MCF 10A (cell line): ENCODE results near the gene RIBC2. TPM values are rescaled to one million over a fixed set of nuclear protein-coding genes. Genes with fewer than 3 reads are reported as not detected.

Experiments used
- BruUV-seq: library from RNA; stranded (reverse); fragments of 400-500 nt; replicated peaks from 2 replicates; lab custom pipeline; 2021; lab: Mats Ljungman, UMichigan
- CTCF ChIA-PET: fragments of 300-600 bp; sonication (Branson Sonifier 250); formaldehyde crosslinking; extraction: SDS; loops from one replicate; lab custom pipeline; 2021; ENCODE audit warnings: antibody characterized with exemption, inconsistent platforms; lab: Yijun Ruan, JAX
- POLR2A ChIA-PET: fragments of 300-600, 350-650 bp; sonication (Branson Sonifier 250); formaldehyde crosslinking; extraction: SDS; loops from one replicate; lab custom pipeline; 2020; ENCODE audit warnings: antibody characterized with exemption, inconsistent platforms; lab: Yijun Ruan, JAX
- DNase-seq: peaks from one replicate; pipeline ENCODE4 v3.0.0-alpha.2; 2018; ENCODE audit not compliant: unreplicated experiment
- H3K27ac Mint-ChIP-seq: one replicate; pipeline ENCODE4 v1.8.0; 2022; ENCODE audit warnings: mild to moderate bottlenecking, low read depth, mixed read lengths; ENCODE audit not compliant: unreplicated experiment
- H3K27me3 Mint-ChIP-seq: one replicate; pipeline ENCODE4 v1.8.0; 2022; ENCODE audit warnings: mixed read lengths; ENCODE audit not compliant: insufficient read depth, unreplicated experiment
- H3K36me3 Mint-ChIP-seq: one replicate; pipeline ENCODE4 v1.8.0; 2022; ENCODE audit warnings: mild to moderate bottlenecking, moderate library complexity, mixed read lengths; ENCODE audit not compliant: insufficient read depth, unreplicated experiment
- H3K4me1 Mint-ChIP-seq: one replicate; pipeline ENCODE4 v1.8.0; 2022; ENCODE audit warnings: mixed read lengths; ENCODE audit not compliant: insufficient read depth, unreplicated experiment
- H3K4me3 Mint-ChIP-seq: one replicate; pipeline ENCODE4 v1.8.0; 2022; ENCODE audit warnings: mild to moderate bottlenecking, moderate library complexity, mixed read lengths; ENCODE audit not compliant: unreplicated experiment
- H3K9me3 Mint-ChIP-seq: one replicate; pipeline ENCODE4 v1.8.0; 2022; ENCODE audit warnings: mixed read lengths; ENCODE audit not compliant: unreplicated experiment
- intact Hi-C: fragments of 100-400 bp; cut with micrococcal nuclease; formaldehyde crosslinking; loops from 2 replicates; pipeline ENCODE4 v1.14.1; 2022
- total RNA-seq: library from RNA; stranded (reverse); gene quantifications from 2 replicates; pipeline ENCODE4 v1.2.3, GENCODE V29; 2022
- TF ChIP-seq, protein P1 (sequence below): fragments of 200-600 bp; IDR thresholded peaks from one replicate; pipeline ENCODE4 v1.8.0; 2022; ENCODE audit warnings: antibody characterized with exemption, mild to moderate bottlenecking; ENCODE audit not compliant: unreplicated experiment

RIBC2 gene
- total RNA-seq, 1 experiment from 2014 or later: 0.26 TPM

DNA sequence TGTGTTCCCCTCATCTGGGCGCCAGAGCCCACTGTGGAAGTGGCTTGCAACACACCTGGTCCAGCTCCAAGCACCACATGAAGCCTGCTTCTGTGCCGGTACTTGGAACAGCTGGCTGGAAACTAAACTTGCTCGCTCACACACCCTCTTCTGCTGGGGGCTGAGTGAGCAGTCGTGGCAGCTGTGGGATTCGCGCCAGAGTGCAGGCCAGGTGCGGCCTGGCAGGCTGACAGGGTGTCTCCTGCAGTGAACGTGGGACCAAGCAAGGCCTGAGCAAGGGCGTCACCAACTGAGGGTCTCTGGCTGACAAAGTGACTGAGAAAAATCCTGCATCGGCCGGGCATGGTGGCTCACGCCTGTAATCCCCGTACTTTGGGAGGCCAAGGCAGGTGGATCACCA, 15.3 kb upstream of the RIBC2 start:
- BruUV-seq: no TSS peak
- H3K9me3 Mint-ChIP-seq: no peaks in the 10 kb centered on the region
- no peak for DNase-seq

DNA sequence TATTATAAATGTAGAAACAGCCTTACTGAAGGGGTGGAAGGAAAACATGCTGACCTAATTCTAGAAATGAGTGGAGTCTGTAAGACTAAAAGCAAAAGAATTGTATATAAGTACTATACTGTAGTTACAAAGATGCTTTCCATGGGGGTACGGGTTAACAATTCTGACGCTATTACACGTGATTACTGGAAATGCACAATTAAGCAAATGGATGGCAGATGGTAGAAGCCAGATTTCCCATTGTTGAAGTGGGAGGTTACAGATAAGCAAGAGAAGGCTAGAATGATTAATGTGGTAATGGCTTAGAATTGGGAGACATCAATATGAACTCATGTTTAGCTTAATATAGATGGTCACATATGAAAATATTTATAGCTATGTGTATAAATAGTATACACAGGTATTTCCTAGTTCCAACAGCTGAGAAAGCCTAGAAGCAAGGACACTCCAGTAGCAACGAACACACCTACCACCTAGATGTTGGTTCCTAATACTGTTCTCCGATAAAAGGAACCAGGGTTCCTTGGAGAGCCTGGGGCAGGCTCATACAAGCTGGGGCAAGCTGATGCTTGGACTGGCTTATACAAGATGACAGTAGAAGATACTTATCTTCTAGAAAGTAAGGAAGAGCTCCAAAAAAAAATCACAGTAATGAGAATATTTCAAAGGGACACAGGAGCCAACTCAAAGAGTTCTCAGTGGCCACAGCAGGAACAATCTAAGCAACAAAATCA, 13.6 kb upstream of the RIBC2 start:
- ChIA-PET CTCF (interaction anchor here (0.6 to 1.2 kb wide), 3 partner anchors 41 to 858 kb away, joined by 3 read pairs; no protein-coding TSS in a partner anchor), POLR2A (no interaction called here)
- Mint-ChIP-seq H3K27me3 (no peaks in the 10 kb centered on the region), H3K4me1 (no peaks in the 10 kb centered on the region), H3K27ac (no peak overlapping the region), H3K36me3 (no peaks in the 10 kb centered on the region), H3K4me3 (no peak overlapping the region), H3K9me3 (no peaks in the 10 kb centered on the region)
- no peak for DNase-seq
- TF ChIP-seq, protein P1, sequence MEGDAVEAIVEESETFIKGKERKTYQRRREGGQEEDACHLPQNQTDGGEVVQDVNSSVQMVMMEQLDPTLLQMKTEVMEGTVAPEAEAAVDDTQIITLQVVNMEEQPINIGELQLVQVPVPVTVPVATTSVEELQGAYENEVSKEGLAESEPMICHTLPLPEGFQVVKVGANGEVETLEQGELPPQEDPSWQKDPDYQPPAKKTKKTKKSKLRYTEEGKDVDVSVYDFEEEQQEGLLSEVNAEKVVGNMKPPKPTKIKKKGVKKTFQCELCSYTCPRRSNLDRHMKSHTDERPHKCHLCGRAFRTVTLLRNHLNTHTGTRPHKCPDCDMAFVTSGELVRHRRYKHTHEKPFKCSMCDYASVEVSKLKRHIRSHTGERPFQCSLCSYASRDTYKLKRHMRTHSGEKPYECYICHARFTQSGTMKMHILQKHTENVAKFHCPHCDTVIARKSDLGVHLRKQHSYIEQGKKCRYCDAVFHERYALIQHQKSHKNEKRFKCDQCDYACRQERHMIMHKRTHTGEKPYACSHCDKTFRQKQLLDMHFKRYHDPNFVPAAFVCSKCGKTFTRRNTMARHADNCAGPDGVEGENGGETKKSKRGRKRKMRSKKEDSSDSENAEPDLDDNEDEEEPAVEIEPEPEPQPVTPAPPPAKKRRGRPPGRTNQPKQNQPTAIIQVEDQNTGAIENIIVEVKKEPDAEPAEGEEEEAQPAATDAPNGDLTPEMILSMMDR: no peak
- intact Hi-C loops: no loop called here
- BruUV-seq: no TSS peak

More for the DNA sequence above, 15.3 kb upstream of the RIBC2 start:
- Mint-ChIP-seq H3K4me1 (no peaks in the 10 kb centered on the region), H3K36me3 (no peaks in the 10 kb centered on the region), H3K4me3 (no peak overlapping the region), H3K27ac (no peak overlapping the region), H3K27me3 (no peaks in the 10 kb centered on the region)
- intact Hi-C loops: no loop called here
- TF ChIP-seq, protein P1: no peak
- CTCF ChIA-PET: interaction anchor here (0.8 kb wide), 1 partner anchor 21 kb away, joined by 3 read pairs; no protein-coding TSS in a partner anchor
- POLR2A ChIA-PET: no interaction called here

DNA sequence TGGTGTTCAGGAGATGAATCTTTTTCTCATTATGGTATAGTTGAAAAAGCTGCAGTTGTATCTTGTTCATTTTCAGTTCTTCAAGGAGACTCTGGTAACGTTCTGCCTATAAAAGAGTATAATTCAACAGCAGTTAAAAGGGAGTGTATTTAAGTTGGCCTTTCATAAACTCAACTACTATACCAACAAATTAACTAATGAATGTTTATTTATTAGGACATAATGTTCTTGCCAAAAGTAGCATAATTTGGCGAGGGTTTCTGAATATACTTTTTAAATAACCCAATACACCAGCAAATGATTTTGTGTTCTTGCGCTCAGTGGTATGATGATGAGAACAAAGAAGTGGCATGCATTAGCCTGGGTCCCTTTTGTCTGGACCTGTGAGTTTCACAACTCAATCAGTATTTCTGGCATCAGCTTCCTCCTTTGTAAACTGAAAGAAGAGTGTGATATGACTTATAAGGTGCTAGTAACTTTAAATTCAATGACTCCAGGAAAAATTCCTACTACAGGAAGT, 11.0 kb upstream of the RIBC2 start:
- ChIA-PET POLR2A (no interaction called here), CTCF (no interaction called here)
- Mint-ChIP-seq H3K27me3 (no peaks in the 10 kb centered on the region), H3K9me3 (no peaks in the 10 kb centered on the region), H3K4me3 (no peak overlapping the region), H3K27ac (no peak overlapping the region), H3K4me1 (no peaks in the 10 kb centered on the region), H3K36me3 (no peaks in the 10 kb centered on the region)
- no peak for DNase-seq
- TF ChIP-seq, protein P1: no peak
- no TSS peak for BruUV-seq
- intact Hi-C loops: no loop called here

DNA sequence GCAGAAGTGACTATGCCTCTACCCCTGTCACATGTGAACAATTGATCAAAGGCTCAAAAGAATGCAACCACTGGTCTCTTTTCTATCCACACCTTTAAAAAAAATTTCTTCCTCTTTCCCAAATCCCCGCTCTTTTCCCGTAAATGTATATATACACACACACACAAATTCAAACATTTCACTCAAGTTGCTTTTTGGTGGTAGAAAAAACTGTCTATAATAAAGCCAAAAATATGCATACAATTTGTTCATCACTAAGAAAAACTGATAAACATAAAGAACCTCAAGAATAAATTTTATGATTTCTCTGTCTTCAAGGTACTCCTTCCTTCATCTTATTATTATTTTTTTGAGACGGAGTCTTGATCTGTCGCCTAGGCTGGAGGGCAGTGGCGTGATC, 5.7 kb upstream of the RIBC2 start:
- CTCF ChIA-PET: no interaction called here
- TF ChIP-seq, protein P1: no peak
- no peak overlapping the region for H3K4me3 Mint-ChIP-seq

More for the DNA sequence above, 5.7 kb upstream of the RIBC2 start:
- intact Hi-C loops: no loop called here
- DNase-seq: no peak
- Mint-ChIP-seq H3K4me1 (no peaks in the 10 kb centered on the region), H3K27ac (no peak overlapping the region), H3K27me3 (no peaks in the 10 kb centered on the region), H3K36me3 (no peaks in the 10 kb centered on the region), H3K9me3 (no peaks in the 10 kb centered on the region)
- BruUV-seq: no TSS peak
- POLR2A ChIA-PET: no interaction called here
